OCI-LY1 (cell line): ENCODE measurements around the gene RBM10.

Experiments used
- H2AFZ ChIP-seq: fragments of 200-600 bp; sonication (generic), shearing (Covaris generic); 2 replicates; pipeline ENCODE4 v1.6.0; 2014; ENCODE audit warnings: antibody characterized with exemption, mild to moderate bottlenecking, low read length
- H3F3A ChIP-seq: fragments of 200-600 bp; sonication (generic), shearing (Covaris generic); 2 replicates; pipeline ENCODE4 v1.6.0; 2014; ENCODE audit warnings: mild to moderate bottlenecking, antibody characterized with exemption, low read length, moderate library complexity; ENCODE audit not compliant: insufficient read depth
- H3K27ac ChIP-seq: fragments of 200-600 bp; sonication (generic); 2 replicates; pipeline ENCODE4 v1.5.1; 2014; ENCODE audit warnings: low read length, mixed run types, mild to moderate bottlenecking, low read depth; ENCODE audit not compliant: poor library complexity, severe bottlenecking
- H3K27me3 ChIP-seq: fragments of 200-600 bp; sonication (generic); 2 replicates; pipeline ENCODE4 v1.6.0; 2014; ENCODE audit warnings: antibody characterized with exemption, mild to moderate bottlenecking, low read length, moderate library complexity; ENCODE audit not compliant: insufficient read depth
- H3K36me3 ChIP-seq: fragments of 200-600 bp; sonication (generic); 2 replicates; pipeline ENCODE4 v1.6.1; 2014; ENCODE audit warnings: mild to moderate bottlenecking, antibody characterized with exemption, low read length, moderate library complexity, mixed read lengths; ENCODE audit not compliant: insufficient read depth
- H3K4me1 ChIP-seq: fragments of 200-600 bp; sonication (generic); 2 replicates; pipeline ENCODE4 v1.5.1; 2014; ENCODE audit warnings: mild to moderate bottlenecking, low read length, moderate library complexity; ENCODE audit not compliant: insufficient read depth, severe bottlenecking
- H3K4me2 ChIP-seq: fragments of 200-600 bp; sonication (generic), shearing (Covaris generic); 2 replicates; pipeline ENCODE4 v1.6.1; 2014; ENCODE audit warnings: low read length
- H3K4me3 ChIP-seq: fragments of 200-600 bp; sonication (generic); 2 replicates; pipeline ENCODE4 v1.5.1; 2014; ENCODE audit warnings: low read length, low read depth, mild to moderate bottlenecking, mixed read lengths; ENCODE audit not compliant: poor library complexity, severe bottlenecking
- H3K79me2 ChIP-seq: fragments of 200-600 bp; shearing (Covaris generic); 2 replicates; pipeline ENCODE4 v1.6.1; 2016; ENCODE audit warnings: mixed run types, low read length, mixed read lengths; ENCODE audit not compliant: insufficient read depth
- H3K9ac ChIP-seq: fragments of 200-600 bp; sonication (generic), shearing (Covaris generic); 2 replicates; pipeline ENCODE4 v1.6.1; 2014; ENCODE audit warnings: mild to moderate bottlenecking, low read length, mixed read lengths
- H3K9me2 ChIP-seq: fragments of 200-600 bp; sonication (generic), shearing (Covaris generic); 2 replicates; pipeline ENCODE4 v1.6.1; 2014; ENCODE audit warnings: low read depth, mild to moderate bottlenecking, low read length, mixed read lengths
- H3K9me3 ChIP-seq: fragments of 200-600 bp; shearing (Covaris generic); 2 replicates; pipeline ENCODE4 v1.6.1; 2014; ENCODE audit warnings: low read length, mixed read lengths
- H4K20me1 ChIP-seq: fragments of 200-600 bp; sonication (generic), shearing (Covaris generic); 2 replicates; pipeline ENCODE4 v1.6.0; 2016; ENCODE audit warnings: mild to moderate bottlenecking, low read length; ENCODE audit not compliant: insufficient read depth
- EZH2 ChIP-seq: fragments of 200-600 bp; sonication (generic), shearing (Covaris generic); IDR thresholded peaks from 2 replicates; pipeline ENCODE4 v1.8.0; 2017; ENCODE audit warnings: borderline replicate concordance, mixed run types, mild to moderate bottlenecking, antibody characterized with exemption, low read length, moderate library complexity, mixed read lengths
- TF ChIP-seq, protein P1 (sequence below): fragments of 200-600 bp; sonication (generic), shearing (Covaris generic); IDR thresholded peaks from 2 replicates; pipeline ENCODE4 v1.5.1; 2017; ENCODE audit warnings: mild to moderate bottlenecking, antibody characterized with exemption, low read length, moderate library complexity, mixed read lengths

The RBM10 gene

DNA sequence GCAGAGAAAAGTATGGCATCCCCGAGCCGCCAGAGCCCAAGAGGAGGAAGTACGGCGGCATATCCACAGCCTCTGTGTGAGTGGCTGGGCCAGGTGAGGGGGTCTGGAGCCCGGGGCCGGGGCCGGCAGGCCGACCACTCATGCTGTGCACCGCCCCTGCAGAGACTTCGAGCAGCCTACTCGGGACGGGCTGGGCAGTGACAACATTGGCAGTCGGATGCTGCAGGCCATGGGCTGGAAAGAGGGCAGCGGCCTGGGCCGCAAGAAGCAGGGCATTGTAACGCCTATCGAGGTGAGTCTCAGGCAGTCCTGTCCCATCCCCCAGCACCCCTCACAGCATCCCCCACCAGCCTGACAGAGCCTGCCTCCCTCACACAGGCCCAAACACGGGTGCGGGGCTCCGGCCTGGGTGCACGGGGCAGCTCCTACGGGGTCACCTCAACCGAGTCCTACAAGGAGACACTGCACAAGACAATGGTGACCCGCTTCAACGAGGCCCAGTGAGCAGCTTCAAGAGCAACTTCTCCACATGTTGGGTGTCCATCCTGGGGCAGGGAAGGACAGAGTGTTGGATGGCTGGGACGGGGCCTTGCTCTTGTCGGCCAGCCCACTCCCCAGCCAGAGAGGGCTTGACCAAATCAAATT lies 41.2 kb downstream of the RBM10 start:
- no peaks in the 10 kb centered on the region for H4K20me1 ChIP-seq
- TF ChIP-seq EZH2 = no peak
- TF ChIP-seq, protein P1, sequence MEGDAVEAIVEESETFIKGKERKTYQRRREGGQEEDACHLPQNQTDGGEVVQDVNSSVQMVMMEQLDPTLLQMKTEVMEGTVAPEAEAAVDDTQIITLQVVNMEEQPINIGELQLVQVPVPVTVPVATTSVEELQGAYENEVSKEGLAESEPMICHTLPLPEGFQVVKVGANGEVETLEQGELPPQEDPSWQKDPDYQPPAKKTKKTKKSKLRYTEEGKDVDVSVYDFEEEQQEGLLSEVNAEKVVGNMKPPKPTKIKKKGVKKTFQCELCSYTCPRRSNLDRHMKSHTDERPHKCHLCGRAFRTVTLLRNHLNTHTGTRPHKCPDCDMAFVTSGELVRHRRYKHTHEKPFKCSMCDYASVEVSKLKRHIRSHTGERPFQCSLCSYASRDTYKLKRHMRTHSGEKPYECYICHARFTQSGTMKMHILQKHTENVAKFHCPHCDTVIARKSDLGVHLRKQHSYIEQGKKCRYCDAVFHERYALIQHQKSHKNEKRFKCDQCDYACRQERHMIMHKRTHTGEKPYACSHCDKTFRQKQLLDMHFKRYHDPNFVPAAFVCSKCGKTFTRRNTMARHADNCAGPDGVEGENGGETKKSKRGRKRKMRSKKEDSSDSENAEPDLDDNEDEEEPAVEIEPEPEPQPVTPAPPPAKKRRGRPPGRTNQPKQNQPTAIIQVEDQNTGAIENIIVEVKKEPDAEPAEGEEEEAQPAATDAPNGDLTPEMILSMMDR = no peak
- no peaks in the 10 kb centered on the region for H3K9me3 ChIP-seq

DNA sequence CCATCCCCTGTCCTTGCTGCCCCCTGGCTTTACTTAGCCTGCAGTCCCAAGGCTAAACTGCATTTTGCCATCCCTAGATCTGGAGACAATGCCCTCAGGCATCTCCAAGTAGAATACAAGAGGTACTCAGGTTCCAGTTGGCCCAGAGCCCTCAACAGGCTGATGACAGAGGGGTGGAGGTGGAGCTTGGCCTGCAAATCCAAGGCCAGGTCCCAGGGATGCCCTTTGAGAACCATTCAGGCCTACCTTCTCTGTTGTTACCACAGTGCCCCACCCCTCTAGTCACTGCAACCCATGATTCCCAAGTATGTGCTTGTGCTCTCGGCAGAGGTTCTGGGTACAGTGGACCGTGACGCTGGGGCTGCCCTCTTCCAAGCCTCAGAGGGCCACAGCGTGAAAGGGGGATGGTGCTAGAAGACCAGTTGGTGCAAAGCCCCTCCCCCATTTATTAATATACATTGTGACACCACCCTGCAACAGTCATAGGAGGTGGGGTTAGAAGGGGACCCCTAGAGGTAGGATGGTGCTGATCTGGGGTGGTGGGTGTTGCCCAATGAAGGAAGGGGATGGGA lies 42.2 kb downstream of the RBM10 start:
- H3K27ac ChIP-seq = no peak overlapping the region

More for the DNA sequence above, 41.2 kb downstream of the RBM10 start:
- Histone ChIP-seq H3K36me3 (peaks cover 39% of the 10 kb centered on the region), H3K4me3 (no peak overlapping the region), H3K4me2 (no peak overlapping the region), H3K79me2 (no peaks in the 10 kb centered on the region), H3K27me3 (no peaks in the 10 kb centered on the region), H3K9me2 (no peaks in the 10 kb centered on the region), H3F3A (no peaks in the 10 kb centered on the region), H3K9ac (no peak overlapping the region), H3K4me1 (peaks cover 5% of the 10 kb centered on the region), H3K27ac (no peak overlapping the region), H2AFZ (no peak overlapping the region)

DNA sequence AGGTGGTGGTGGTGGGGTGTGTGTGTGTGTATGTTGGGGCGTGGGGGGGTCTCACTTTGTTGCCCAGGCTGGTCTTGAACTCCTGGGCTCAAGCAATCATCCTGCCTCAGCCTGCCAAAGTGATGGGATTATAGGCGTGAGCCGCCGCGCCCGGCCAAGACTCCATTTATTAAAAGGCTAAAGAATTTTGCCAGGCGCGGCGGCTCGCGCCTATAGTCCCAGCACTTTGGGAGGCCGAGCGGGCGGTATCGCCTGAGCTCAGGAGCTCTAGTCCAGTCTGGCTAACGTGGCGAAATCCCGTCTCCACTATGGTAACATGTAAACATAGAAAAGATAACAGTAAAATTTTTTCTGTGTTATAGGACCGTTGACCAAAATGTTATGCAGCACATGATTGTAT lies 44.9 kb downstream of the RBM10 start:
- H3K4me1 ChIP-seq = peaks cover 19% of the 10 kb centered on the region
- H3F3A ChIP-seq = no peaks in the 10 kb centered on the region
- H2AFZ ChIP-seq = no peak overlapping the region
- H3K4me2 ChIP-seq = no peak overlapping the region; the same call in 1 of the 2 replicates
- no peak overlapping the region for H3K27ac ChIP-seq
- peaks cover 13% of the 10 kb centered on the region for H3K79me2 ChIP-seq
- no peaks in the 10 kb centered on the region for H3K27me3 ChIP-seq
- TF ChIP-seq EZH2 = no peak
- TF ChIP-seq, protein P1 = no peak
- no peaks in the 10 kb centered on the region for H3K9me2 ChIP-seq
- no peaks in the 10 kb centered on the region for H3K9me3 ChIP-seq
- H3K4me3 ChIP-seq = no peak overlapping the region
- H3K9ac ChIP-seq = no peak overlapping the region
- H4K20me1 ChIP-seq = no peaks in the 10 kb centered on the region
- H3K36me3 ChIP-seq = peaks cover 22% of the 10 kb centered on the region

More for the DNA sequence above, 42.2 kb downstream of the RBM10 start:
- H3K4me2 ChIP-seq = no peak overlapping the region
- no peaks in the 10 kb centered on the region for H3K79me2 ChIP-seq
- H3K9ac ChIP-seq = no peak overlapping the region
- peaks cover 5% of the 10 kb centered on the region for H3K4me1 ChIP-seq
- no peaks in the 10 kb centered on the region for H3K9me3 ChIP-seq
- no peaks in the 10 kb centered on the region for H4K20me1 ChIP-seq
- no peaks in the 10 kb centered on the region for H3F3A ChIP-seq
- TF ChIP-seq, protein P1 = no peak
- no peak for TF ChIP-seq EZH2
- H3K27me3 ChIP-seq = no peaks in the 10 kb centered on the region
- no peak overlapping the region for H2AFZ ChIP-seq
- H3K36me3 ChIP-seq = peaks cover 29% of the 10 kb centered on the region
- no peaks in the 10 kb centered on the region for H3K9me2 ChIP-seq
- no peak overlapping the region for H3K4me3 ChIP-seq
